ENCODE measurements around the gene WIPF2. TPM values are rescaled to one million over a fixed set of nuclear protein-coding genes. Genes with fewer than 3 reads are reported as not detected.

WIPF2 gene
- total RNA-seq, 1 donor from 2014 or later = 38.3 TPM

DNA sequence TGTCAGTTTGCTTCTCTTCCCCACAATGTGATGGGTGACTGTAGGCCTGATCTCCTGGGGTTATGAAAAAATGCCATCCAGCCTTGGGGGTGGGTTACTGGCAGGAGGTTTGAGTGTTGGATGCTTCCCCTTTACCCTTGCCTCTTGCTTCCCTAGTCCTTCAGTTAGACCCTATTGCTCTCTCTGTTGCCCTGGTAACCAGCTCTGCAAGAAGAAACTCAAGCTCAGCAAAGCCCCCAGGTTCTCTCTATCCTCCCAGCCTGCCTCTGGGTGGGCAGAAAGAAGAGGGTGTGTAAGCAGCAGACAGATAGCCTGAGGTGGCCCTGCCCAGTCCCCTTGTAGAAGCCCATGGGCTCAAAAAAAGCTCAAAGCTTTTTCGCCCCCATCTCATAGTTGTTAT, 44.6 kb upstream of the WIPF2 start:
- DNase-seq = no peak
- intact Hi-C loops (cut with DNase I) = no loop called here
- Histone ChIP-seq H3K9me3 (no peaks in the 10 kb centered on the region), H3K27me3 (no peaks in the 10 kb centered on the region), H3K4me1 (peaks cover 20% of the 10 kb centered on the region), H3K36me3 (peaks cover 37% of the 10 kb centered on the region), H3K4me3 (no peak overlapping the region), H3K27ac (no peak overlapping the region)
- no peak for ATAC-seq
- TF ChIP-seq, protein P1, sequence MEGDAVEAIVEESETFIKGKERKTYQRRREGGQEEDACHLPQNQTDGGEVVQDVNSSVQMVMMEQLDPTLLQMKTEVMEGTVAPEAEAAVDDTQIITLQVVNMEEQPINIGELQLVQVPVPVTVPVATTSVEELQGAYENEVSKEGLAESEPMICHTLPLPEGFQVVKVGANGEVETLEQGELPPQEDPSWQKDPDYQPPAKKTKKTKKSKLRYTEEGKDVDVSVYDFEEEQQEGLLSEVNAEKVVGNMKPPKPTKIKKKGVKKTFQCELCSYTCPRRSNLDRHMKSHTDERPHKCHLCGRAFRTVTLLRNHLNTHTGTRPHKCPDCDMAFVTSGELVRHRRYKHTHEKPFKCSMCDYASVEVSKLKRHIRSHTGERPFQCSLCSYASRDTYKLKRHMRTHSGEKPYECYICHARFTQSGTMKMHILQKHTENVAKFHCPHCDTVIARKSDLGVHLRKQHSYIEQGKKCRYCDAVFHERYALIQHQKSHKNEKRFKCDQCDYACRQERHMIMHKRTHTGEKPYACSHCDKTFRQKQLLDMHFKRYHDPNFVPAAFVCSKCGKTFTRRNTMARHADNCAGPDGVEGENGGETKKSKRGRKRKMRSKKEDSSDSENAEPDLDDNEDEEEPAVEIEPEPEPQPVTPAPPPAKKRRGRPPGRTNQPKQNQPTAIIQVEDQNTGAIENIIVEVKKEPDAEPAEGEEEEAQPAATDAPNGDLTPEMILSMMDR (IDR thresholded peaks at IDR 0.05) = no peak

DNA sequence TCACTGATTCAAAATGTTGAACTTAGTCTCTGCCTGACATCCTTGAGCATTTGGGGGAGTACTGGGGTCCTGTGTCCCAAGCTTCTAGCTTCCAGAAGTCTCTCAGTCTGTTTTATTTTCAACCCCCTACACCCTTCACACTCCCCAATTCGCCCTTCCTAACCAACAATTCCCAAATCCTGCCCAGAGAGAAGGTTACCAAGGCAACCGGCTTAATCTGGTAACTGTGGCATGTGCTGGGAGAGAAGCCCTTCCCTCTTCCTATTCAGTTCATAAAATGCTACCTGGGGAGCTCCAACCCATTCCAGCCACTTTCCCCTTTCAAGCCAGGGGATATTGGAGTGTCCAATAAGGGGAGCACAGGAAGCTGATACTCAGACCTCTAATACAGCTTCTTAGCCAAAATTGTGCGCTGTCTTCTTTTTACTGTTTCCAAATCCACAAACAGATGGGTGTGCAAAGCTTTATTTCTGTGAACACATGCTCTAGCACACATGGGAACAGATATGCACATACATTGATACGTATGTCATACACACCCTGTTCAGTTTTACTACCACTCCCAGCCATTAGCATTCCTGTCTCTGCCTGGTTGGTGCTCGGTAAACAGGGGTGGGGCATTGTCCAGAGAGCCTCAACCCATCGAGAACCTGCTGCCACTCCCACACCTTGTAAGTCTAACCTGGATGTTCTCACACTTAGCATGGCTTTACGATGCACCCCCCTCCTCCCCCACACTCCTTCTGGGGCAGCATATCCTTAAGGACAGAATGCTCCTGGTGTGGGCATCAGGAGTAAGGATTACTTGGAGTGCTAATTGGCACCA, 43.0 kb upstream of the WIPF2 start:
- TF ChIP-seq, protein P1 (IDR thresholded peaks at IDR 0.05) = no peak
- H3K4me1 ChIP-seq = peaks cover 23% of the 10 kb centered on the region
- peak overlapping the region; percentile 45 for H3K27ac ChIP-seq
- peaks cover 21% of the 10 kb centered on the region for H3K36me3 ChIP-seq
- intact Hi-C loops (cut with DNase I) = no loop called here
- no peaks in the 10 kb centered on the region for H3K27me3 ChIP-seq
- H3K9me3 ChIP-seq = no peaks in the 10 kb centered on the region
- H3K4me3 ChIP-seq = no peak overlapping the region
- peak; percentile 70 for ATAC-seq
- no peak for DNase-seq

DNA sequence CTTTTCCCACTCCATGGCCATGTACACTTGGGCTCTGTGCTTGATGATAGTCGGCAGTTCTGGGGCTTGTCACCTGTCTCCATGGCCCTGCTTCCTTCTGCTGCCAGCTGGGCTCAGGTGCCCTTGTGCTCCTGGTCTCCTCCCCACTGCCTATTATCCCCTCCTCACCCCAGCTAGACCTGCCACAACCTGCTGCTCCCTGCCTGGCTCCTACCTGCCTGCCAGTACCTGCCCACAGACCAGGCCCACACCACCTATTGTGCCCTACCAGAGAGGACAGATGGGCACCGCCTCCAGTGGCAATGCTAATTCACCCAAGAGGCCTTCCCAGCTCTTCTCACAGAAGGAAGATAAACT, 42.4 kb upstream of the WIPF2 start:
- H3K27me3 ChIP-seq = no peaks in the 10 kb centered on the region
- H3K36me3 ChIP-seq = peaks cover 15% of the 10 kb centered on the region
- ATAC-seq (peak; percentile 31), DNase-seq (no peak)
- H3K4me3 ChIP-seq = no peak overlapping the region
- H3K4me1 ChIP-seq = peaks cover 23% of the 10 kb centered on the region
- intact Hi-C loops (cut with DNase I) = no loop called here
- H3K9me3 ChIP-seq = no peaks in the 10 kb centered on the region
- TF ChIP-seq, protein P1 (IDR thresholded peaks at IDR 0.05) = no peak
- H3K27ac ChIP-seq = no peak overlapping the region

DNA sequence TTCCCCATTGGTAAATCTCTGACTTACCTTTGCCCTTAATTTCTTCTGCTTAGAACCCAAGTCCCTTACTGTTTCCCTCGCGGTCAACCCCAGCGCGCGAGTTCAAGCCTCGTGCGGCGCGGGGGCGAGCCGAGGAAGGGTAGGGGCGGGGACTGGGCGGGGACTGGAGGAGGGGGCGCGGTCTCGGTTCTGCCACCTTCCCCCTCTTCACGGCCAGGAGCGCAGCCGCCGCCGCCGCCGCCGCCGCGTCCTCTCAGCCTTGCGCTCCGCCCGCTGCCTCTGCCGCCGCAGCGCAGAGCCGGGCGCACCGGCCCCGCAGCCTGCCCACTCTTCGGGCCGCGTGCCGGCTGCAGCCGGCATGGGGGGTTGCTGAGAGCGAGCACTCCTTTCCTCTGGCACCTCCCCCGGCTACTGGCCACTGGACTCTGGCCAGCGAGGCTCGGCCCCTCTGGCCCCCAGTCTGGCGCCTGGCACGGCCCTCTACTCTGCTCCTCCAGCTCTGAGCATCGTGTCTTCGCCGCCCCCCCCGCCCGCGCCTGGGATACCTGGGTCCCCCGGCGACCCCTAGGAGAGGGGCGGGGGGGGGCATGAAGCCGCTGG, 41.7 kb upstream of the WIPF2 start, which contains the start of gene RAPGEFL1:
Gene RAPGEFL1 (plus strand): TSS at position 196 of the 600 bp plus-strand sequence. CDS start 392 bp downstream, at position 588.
- no peaks in the 10 kb centered on the region for H3K27me3 ChIP-seq
- intact Hi-C loops (cut with DNase I) = no loop called here
- TF ChIP-seq, protein P1 (IDR thresholded peaks at IDR 0.05) = no peak
- peaks cover 8% of the 10 kb centered on the region for H3K36me3 ChIP-seq
- H3K4me1 ChIP-seq = peaks cover 23% of the 10 kb centered on the region
- H3K27ac ChIP-seq = peak within 1 kb of the TSS; percentile 45
- no peaks in the 10 kb centered on the region for H3K9me3 ChIP-seq
- DNase-seq (peak; percentile 94), ATAC-seq (peak; percentile 91)
- H3K4me3 ChIP-seq = peak within 1 kb of the TSS; percentile 48

DNA sequence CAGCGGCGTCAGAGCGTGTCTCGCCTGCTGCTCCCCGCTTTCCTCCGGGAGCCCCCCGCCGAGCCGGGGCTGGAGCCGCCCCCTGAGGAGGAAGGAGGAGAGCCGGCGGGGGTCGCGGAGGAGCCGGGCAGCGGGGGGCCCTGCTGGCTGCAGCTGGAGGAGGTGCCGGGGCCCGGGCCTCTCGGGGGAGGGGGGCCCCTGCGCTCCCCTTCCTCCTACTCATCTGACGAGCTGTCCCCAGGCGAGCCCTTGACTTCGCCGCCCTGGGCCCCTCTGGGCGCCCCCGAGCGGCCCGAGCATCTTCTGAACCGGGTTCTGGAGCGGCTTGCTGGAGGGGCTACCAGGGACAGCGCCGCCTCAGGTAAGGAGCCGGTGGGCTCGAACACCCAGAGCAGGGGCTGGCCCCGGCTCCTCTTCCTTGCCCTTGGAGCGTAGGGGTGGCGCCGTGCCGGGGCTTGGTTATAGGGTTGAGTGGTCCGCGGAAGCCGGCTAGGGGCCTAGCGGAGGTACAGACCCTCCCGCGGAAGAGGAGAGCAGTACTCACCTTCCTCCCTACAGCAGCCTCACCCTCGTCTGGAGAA, 41.0 kb upstream of the WIPF2 start:
- H3K4me3 ChIP-seq = peak overlapping the region; percentile 48
- DNase-seq = peak; percentile 68
- H3K9me3 ChIP-seq = no peaks in the 10 kb centered on the region
- H3K36me3 ChIP-seq = peaks cover 7% of the 10 kb centered on the region
- no peak for ATAC-seq
- TF ChIP-seq, protein P1 (IDR thresholded peaks at IDR 0.05) = no peak
- no peak overlapping the region for H3K27ac ChIP-seq
- intact Hi-C loops (cut with DNase I) = no loop called here
- H3K27me3 ChIP-seq = no peaks in the 10 kb centered on the region
- H3K4me1 ChIP-seq = peaks cover 23% of the 10 kb centered on the region
